ENCODE measurements around the gene CACNB4. TPM values are rescaled to one million over a fixed set of nuclear protein-coding genes. Genes with fewer than 3 reads are reported as not detected.
A peak's percentile ranks its signal among the peaks of the same experiment; 100 is the strongest.

Gene CACNB4
- total and polyA plus RNA-seq, 9 of the 15 experiments (the other 6 are each of a cell fraction or from before 2014, with no cell fraction given) = 0.01 to 0.20 (median 0.04) TPM; not detected in 1

DNA sequence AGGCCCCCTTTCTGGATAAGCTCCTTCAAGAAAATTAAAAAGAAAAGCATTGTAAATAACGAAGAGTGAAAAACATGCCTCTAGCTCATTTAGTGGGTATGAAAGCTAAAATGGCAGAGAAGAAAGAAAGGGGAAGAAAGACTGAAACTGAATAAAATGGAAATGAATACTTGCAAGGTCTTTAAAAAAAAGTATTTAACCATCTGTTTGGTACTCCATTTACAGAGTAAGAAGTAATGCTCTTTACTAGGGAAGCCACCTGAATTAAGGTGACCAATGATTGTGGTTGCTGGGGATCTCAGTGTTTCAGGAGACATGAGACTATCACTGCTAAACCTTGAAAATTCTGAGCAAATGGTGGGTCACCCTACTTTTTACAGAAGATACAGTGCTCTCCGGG, 253.0 kb downstream of the CACNB4 start:
- Histone ChIP-seq H3K79me2 (ENCODE audit: control insufficient read depth, insufficient read depth, low read length) (no peaks in the 10 kb centered on the region), H4K20me1 (replicated peaks; ENCODE audit: control insufficient read depth, insufficient read depth, low read length) (no peaks in the 10 kb centered on the region), H3K9ac (ENCODE audit: insufficient read depth in 1 of 2, low read depth in 2 of 2, low read length in 2 of 2) (no peak overlapping the region), H3K9me1 (ENCODE audit: control insufficient read depth, insufficient read depth, low read length) (no peaks in the 10 kb centered on the region), H3K9me3 (replicated peaks; ENCODE audit: control insufficient read depth, insufficient read depth, low read depth, low read length) (no peaks in the 10 kb centered on the region), H3K27me3 (ENCODE audit: control insufficient read depth in 2 of 2, insufficient read depth in 2 of 2, low read length in 2 of 2) (peaks cover 0 to 5% of the 10 kb centered on the region in 2 experiments; a peak in 2 of 5 replicates), H3K4me3 (no peak overlapping the region), H3K27ac (ENCODE audit: extremely low read depth, low read depth, low read length) (no peak overlapping the region), H2AFZ (ENCODE audit: low read depth, low read length) (0 out of 2 replicates have a peak overlapping the region, but pooled peaks have one; percentile 3), H3K36me3 (ENCODE audit: control insufficient read depth, insufficient read depth, low read length) (no peaks in the 10 kb centered on the region), H3K4me2 (ENCODE audit: insufficient read depth, low read length) (no peak overlapping the region), H3K4me1 (replicated peaks in 1 of 2; ENCODE audit: control insufficient read depth in 2 of 2, insufficient read depth in 2 of 2, low read length in 2 of 2) (peaks cover 0 to 8% of the 10 kb centered on the region in 2 experiments; a peak in 2 of 5 replicates)
- FAIRE-seq (no peak), ATAC-seq (no peak), DNase-seq (ENCODE audit: extremely low read depth in 1 of 4, low spot score in 3 of 4) (no peak)
- intact Hi-C loops (cut with micrococcal nuclease) = no loop called here
- no peak for TF ChIP-seq MTA2 (IDR thresholded peaks at IDR 0.05; ENCODE audit: low read depth)
- TF ChIP-seq CCAR2 (IDR thresholded peaks at IDR 0.05; ENCODE audit: low read depth, low read length) = no peak
- TF ChIP-seq ARID1B (IDR thresholded peaks at IDR 0.05) = no peak
- no peak for TF ChIP-seq HNRNPK (IDR thresholded peaks at IDR 0.05; ENCODE audit: low read depth, low read length, poor library complexity, severe bottlenecking)
- TF ChIP-seq ZNF695 (CRISPR knock-in tag; IDR thresholded peaks at IDR 0.05) = no peak
- TF ChIP-seq RFX1 (IDR thresholded peaks at IDR 0.05) = no peak
- TF ChIP-seq CTCF (IDR thresholded peaks at IDR 0.05 in 2 of 3, conservative IDR thresholded peaks at IDR 0.05 in 1 of 3; ENCODE audit: insufficient read depth in 2 of 3, low read depth in 1 of 3, low read length in 3 of 3) = no peak
- no peak for TF ChIP-seq ZNF696 (CRISPR knock-in tag; conservative IDR thresholded peaks at IDR 0.05)
- no peak for TF ChIP-seq SNRNP70 (optimal IDR thresholded peaks at IDR 0.05; ENCODE audit: low read depth, low read length)
- TF ChIP-seq OTX1 (CRISPR knock-in tag; IDR thresholded peaks at IDR 0.05) = no peak
- no peak for TF ChIP-seq ZNF3 (CRISPR knock-in tag; IDR thresholded peaks at IDR 0.05)
- TF ChIP-seq ATF2 (CRISPR knock-in tag; IDR thresholded peaks at IDR 0.05) = no peak
- no peak for TF ChIP-seq NR3C1 (CRISPR knock-in tag; IDR thresholded peaks at IDR 0.05)
- no peak for TF ChIP-seq ARHGAP35 (IDR thresholded peaks at IDR 0.05; ENCODE audit: partially characterized antibody)
- no peak for TF ChIP-seq ZNF23 (CRISPR knock-in tag; IDR thresholded peaks at IDR 0.05)
- no peak for TF ChIP-seq POLR2B (IDR thresholded peaks at IDR 0.05; ENCODE audit: low read depth, partially characterized antibody)
- no peak for TF ChIP-seq STAG1 (CRISPR knock-in tag; IDR thresholded peaks at IDR 0.05; ENCODE audit: borderline replicate concordance)
- in situ Hi-C loops (cut with MboI) = no loop called here
- BruUV-seq (replicated peaks) = no TSS peak
- 6% methylated on average over 2 of the region's 2 CpGs for WGBS (ENCODE audit: insufficient coverage, low coverage, missing lambda C conversion rate)
- ChIA-PET CTCF (ENCODE audit: low intra/inter-chr PET ratio) (no interaction called here), POLR2A (interaction anchor here (0.7 to 2.0 kb wide), 4 partner anchors 15 to 957 kb away, joined by 3 to 8 read pairs (median 4); partner anchors contain the start of gene ARL5A)

All from K562 (cell line).